CD4-positive, alpha-beta T cell treated with Interleukin-21 for 1 hour (primary cell): ENCODE results near the gene DRAP1.
"Not testable (repeated sequence)": the region's sequence is repeated elsewhere in the genome, so short reads cannot be mapped to it uniquely, and the experiment has no call there.

ENCODE experiments used
- DNase-seq: peaks from one replicate; pipeline ENCODE4 v3.0.0-alpha.2; 2020

DRAP1 gene

GRCh38 chr11:65934014-65934413, 14.8 kb downstream of the DRAP1 start:
- DNase-seq, result no peak

GRCh38 chr11:65937766-65938165, 18.5 kb downstream of the DRAP1 start:
- no peak for DNase-seq

GRCh38 chr11:65941720-65942310, 22.6 kb downstream of the DRAP1 start:
- no peak for DNase-seq

GRCh38 chr11:65942531-65942930, 23.3 kb downstream of the DRAP1 start:
- DNase-seq, result no peak

- no peak for DNase-seq
Measured at GRCh38 chr11:65944191-65944590, 25.0 kb downstream of the DRAP1 start.

GRCh38 chr11:65944767-65945166, 25.5 kb downstream of the DRAP1 start:
- DNase-seq, result no peak

- DNase-seq, result no peak
Measured at GRCh38 chr11:65945430-65945911, 26.2 kb downstream of the DRAP1 start, which contains the start of gene TSGA10IP. TSGA10IP (plus strand) TSS chr11:65945480; CDS start chr11:65945676, 196 bp downstream.

GRCh38 chr11:65945941-65946558, 26.8 kb downstream of the DRAP1 start:
- DNase-seq, result no peak

GRCh38 chr11:65946655-65947054, 27.4 kb downstream of the DRAP1 start:
- DNase-seq, result no peak

GRCh38 chr11:65947133-65947532, 27.9 kb downstream of the DRAP1 start:
- no peak for DNase-seq

- DNase-seq, result no peak
Measured at GRCh38 chr11:65947603-65948125, 28.4 kb downstream of the DRAP1 start.

GRCh38 chr11:65950711-65951110, 31.5 kb downstream of the DRAP1 start:
- DNase-seq, result not testable (repeated sequence)

GRCh38 chr11:65951641-65952040, 32.4 kb downstream of the DRAP1 start:
- not testable (repeated sequence) for DNase-seq

GRCh38 chr11:65952052-65952521, 32.9 kb downstream of the DRAP1 start:
- DNase-seq, result no peak

- no peak for DNase-seq
Measured at GRCh38 chr11:65953471-65953870, 34.2 kb downstream of the DRAP1 start.

GRCh38 chr11:65954771-65955170, 35.5 kb downstream of the DRAP1 start:
- DNase-seq, result no peak

- no peak for DNase-seq
Measured at GRCh38 chr11:65958291-65958690, 39.1 kb downstream of the DRAP1 start.

- no peak for DNase-seq
Measured at GRCh38 chr11:65958774-65959420, 39.7 kb downstream of the DRAP1 start.

- no peak for DNase-seq
Measured at GRCh38 chr11:65960824-65961266, 41.6 kb downstream of the DRAP1 start.

- DNase-seq, result peak; percentile 98
Measured at GRCh38 chr11:65961267-65962140, 42.3 kb downstream of the DRAP1 start, which contains the start of gene SART1. SART1 (plus strand) TSS chr11:65961734; CDS start chr11:65961781, 47 bp downstream.

GRCh38 chr11:65962141-65962564, 42.9 kb downstream of the DRAP1 start:
- DNase-seq, result peak; percentile 66

GRCh38 chr11:65964906-65965305, 45.7 kb downstream of the DRAP1 start:
- no peak for DNase-seq
